22Rv1 (cell line): Measurements from ENCODE around the gene SUPT20HL2.

Source experiments
- ZFX ChIP-seq: fragments of 450-650 bp; IDR thresholded peaks from 2 replicates; pipeline ENCODE4 v1.6.1; 2017; ENCODE audit warnings: antibody characterized with exemption, borderline replicate concordance
- TF ChIP-seq, protein P1 (sequence below): fragments of 450-650 bp; IDR thresholded peaks from 2 replicates; pipeline ENCODE4 v1.5.1; 2017; ENCODE audit warnings: mild to moderate bottlenecking

DNA sequence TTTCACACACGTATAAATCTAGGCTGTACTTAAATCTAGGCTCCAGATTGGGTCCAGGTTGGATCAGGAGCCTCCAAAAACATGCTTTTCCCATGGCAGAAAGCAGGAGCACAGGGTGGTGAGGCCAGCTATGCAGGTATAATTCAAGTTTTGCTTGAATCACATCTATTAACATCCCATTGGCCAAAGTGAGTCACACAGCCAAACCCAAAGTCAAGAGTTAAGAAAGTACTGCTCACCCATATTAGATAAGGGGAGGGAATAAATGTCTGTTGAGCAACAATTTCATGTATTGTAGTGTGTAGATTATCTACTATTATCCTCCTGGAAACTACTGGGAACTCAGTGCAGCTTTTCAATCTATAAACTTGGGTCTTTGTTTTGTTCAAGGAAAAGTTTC is 12.8 kb downstream of the SUPT20HL2 start:
- TF ChIP-seq, protein P1, sequence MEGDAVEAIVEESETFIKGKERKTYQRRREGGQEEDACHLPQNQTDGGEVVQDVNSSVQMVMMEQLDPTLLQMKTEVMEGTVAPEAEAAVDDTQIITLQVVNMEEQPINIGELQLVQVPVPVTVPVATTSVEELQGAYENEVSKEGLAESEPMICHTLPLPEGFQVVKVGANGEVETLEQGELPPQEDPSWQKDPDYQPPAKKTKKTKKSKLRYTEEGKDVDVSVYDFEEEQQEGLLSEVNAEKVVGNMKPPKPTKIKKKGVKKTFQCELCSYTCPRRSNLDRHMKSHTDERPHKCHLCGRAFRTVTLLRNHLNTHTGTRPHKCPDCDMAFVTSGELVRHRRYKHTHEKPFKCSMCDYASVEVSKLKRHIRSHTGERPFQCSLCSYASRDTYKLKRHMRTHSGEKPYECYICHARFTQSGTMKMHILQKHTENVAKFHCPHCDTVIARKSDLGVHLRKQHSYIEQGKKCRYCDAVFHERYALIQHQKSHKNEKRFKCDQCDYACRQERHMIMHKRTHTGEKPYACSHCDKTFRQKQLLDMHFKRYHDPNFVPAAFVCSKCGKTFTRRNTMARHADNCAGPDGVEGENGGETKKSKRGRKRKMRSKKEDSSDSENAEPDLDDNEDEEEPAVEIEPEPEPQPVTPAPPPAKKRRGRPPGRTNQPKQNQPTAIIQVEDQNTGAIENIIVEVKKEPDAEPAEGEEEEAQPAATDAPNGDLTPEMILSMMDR = no peak
- no peak for TF ChIP-seq ZFX
